CD4-positive, alpha-beta T cell treated with Interleukin-17A for 4 hours (primary cell): ENCODE measurements around the gene YIPF2.
"Not testable (repeated sequence)": the region's sequence is repeated elsewhere in the genome, so short reads cannot be mapped to it uniquely, and the experiment has no call there.

ENCODE experiments used
- DNase-seq: peaks from one replicate; pipeline ENCODE4 v3.0.0-alpha.2; 2020; ENCODE audit warnings: mixed read lengths

Gene YIPF2

DNA sequence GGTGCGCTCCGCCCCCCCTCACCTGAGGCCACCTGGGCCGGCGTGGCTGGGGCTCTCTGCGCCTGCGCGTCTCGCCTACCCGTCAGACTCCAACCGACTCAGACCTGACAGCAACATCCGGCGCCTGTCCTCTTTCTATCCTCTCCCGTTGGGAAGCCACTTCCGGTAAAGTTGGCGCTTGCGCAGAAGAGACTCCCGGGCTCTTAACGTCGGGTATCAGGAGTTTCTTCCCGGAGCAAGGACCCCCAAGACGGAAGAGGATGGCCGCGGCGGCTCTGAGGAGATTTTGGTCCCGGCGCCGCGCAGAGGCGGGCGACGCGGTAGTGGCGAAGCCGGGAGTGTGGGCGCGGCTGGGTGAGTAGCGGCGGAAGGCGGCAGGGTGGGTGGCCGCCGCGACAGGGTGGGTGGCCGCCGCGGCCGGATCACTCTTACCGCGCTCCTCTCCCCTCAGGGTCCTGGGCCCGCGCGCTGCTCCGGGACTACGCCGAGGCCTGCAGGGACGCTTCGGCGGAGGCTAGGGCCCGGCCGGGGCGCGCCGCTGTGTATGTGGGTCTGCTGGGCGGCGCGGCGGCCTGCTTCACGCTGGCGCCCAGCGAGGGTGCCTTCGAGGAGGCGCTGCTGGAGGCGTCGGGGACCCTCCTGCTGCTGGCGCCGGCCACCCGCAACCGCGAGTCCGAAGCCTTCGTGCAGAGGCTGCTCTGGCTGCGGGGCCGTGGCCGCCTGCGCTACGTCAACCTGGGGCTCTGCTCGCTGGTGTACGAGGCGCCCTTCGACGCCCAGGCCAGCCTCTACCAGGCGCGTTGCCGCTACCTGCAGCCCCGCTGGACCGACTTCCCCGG, at the start of gene YIPF2, which contains the start of gene TIMM29:
YIPF2 (minus strand) TSS at position 77 of the 839 bp plus-strand sequence. CDS start 229 bp downstream, outside the sequence.
TIMM29 (plus strand) TSS at position 249 of the 839 bp plus-strand sequence; CDS start at position 261, 12 bp downstream.
- peak; percentile 95 for DNase-seq

DNA sequence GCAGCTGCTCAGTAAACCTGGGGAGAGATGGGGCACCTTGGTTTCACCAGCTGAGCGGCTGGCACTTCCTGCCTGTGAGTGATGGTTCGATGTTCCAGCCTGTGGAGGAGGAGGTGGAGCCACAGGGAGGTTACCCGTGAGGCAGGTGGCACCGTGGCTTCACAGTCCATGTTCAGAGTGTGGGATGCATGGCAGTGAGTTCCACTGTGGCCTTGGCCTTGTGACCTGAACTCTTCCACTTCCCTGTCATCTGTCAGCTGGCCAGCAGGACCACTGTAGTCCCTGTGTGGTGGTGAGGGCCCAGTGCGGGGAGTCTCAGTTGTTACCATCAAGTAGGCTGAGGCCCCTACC, 49.3 kb upstream of the YIPF2 start:
- peak; percentile 7 for DNase-seq

DNA sequence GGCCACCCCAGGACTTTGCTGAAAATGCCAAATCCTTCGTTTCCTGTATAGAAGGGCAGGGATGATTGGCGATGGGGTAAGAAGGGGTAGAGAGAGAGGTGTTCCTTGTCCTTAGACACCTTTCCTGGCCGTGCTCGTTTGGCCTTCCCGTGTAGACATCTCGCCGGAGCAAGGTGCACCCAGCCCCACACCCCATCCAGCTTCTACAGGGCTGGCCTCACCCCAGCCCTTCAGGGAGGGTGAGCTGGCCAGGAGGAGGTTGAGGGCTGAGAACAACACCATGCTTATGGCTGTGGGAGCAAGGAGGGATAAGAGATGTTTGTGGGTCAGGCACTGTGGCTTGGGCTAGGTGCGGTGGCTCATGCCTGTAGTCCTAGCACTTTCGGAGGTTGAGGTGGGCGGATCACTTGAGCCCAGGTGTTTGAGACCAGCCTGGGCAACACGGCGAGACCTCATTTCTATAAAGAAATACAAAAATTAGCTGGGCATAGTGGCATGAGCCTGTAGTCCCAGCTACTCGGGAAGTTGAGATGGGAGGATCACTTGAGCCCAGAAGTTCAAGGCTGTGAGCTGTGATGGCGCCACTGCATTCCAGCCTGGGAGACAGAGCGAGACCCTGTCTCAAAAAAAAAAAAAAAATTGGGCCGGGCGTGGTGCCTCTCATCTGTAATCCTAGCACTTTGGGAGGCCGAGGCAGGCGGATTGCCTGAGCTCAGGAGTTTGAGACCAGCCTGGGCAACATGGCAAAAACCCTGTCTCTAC, 47.9 kb upstream of the YIPF2 start:
- DNase-seq: no peak

DNA sequence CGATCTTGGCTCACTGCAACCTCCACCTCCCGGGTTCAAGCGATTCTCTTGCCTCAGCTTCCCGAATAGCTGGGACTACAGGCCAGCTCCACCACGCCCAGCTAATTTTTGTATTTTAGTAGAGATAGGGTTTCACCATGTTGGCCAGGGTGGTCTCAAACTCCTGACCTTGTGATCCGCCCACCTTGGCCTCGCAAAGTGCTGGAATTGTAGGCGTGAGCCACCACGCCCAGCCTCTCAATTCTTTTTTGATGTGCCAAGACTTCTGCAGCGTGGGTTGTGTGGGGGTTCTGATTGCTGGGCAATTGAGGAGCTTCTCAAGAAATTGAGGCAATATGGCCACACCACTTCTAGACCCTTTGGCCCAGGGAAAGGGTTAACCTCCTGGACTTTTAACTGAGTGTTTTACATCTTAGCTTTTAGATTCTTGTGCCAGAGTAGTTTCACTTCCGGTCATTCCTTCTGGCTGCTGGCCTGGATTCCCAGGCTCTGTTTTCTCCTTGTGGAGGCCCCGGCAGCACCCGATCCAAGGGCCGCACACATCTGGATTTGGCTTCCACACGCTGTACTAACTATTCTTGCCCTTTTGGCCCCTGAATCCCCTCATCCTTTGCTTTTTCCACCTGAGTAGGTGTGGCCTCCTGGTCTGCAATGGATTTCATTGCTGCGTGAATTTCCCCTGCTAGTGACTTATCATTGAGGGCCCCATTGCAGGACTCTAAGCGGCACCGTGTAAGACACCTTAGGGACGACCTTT, 47.1 kb upstream of the YIPF2 start:
- no peak for DNase-seq

DNA sequence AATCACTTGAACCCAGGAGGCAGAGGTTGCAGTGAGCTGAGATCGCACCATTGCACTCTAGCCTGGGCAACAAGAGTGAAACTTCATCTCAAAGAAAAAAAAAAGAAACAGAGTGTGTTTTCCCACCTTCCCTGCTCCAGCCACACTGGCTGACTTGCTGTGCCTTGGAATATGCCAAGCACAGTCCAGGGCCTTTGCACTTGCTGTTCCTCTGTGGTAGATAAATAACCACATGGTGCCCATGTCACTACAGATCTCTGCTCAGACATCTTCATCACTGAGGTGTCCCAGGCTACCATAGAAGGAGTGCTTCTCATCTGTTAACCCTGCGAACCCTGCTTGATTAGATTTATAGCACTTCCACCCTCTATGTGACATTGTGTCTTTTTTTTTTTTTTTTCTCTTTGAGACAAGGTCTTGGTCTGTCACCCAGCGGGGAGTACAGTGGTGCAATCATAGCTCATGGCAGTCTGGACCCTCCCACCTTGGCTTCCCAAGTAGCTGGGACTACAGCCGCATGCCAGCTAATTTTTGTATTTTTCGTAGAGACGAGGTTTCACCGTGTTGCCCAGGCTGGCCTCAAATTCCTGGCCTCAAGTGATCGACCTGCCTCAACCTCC, 42.8 kb upstream of the YIPF2 start:
- DNase-seq: no peak

DNA sequence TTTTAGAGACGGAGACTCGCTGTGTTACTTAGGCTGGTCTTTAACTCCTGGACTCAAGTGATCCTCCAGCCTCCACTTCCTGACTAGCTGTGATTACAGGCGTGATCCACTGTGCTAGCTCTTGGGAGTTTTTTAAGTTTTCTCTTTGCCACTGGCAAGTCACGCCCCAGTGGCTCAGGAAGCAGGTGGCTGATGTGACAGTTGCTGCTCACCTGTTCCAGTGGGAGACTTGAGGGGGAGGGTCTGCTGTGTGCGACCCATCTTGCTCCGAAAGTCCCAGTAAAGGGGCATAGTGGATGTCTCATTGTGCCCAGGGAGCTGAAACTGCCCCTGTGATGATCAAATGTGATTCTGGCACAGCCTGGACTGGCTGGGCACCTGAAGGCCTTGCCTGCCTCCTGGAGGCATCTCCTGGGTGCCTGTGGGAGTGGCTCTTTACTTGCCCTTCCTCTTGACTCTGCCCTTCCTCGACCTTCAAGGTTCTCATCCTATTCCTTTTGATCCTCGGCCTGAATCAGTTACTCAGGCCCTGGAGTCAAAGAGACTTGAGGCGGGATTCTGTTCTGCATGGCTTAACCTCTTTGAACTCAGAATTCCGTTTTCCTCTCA, 40.2 kb upstream of the YIPF2 start:
- DNase-seq: peak; percentile 9

DNA sequence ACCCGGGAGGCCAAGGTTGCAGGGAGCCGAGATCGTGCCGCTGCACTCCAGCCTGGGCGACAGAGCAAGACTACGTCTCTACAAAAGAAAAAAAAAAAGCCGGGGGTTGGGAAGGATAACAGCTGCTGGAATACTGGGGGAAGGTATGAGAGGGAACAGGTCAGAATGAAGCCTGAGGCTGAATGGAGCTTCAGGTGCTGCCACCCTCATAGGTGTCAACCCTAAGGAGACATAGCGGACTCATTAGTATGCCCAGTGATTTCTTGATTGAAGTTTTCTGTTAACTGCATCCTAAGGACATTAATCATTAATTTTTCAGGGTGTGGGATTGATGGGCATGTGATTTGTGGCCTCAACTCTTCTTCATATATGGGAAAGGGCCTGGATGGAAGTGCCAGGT, 38.4 kb upstream of the YIPF2 start:
- no peak for DNase-seq

DNA sequence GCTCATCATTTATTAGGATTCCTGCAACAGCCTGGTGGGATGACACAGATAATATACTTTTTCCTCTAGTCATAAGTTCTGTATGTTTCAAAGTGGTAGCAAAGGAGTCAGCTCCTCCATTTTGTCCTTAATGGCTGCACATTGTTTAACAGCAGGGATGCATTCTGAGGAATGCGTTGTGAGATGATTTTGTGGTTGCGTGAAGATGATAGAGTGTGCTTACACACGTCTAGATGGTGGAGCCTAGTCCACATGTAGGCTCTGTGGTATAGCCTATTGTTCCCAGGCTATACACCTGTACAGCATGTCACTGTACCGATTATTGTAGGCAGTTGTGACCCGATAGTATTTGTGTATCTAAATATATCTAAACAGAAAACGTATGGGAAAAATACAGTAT, 37.0 kb upstream of the YIPF2 start:
- DNase-seq: no peak

DNA sequence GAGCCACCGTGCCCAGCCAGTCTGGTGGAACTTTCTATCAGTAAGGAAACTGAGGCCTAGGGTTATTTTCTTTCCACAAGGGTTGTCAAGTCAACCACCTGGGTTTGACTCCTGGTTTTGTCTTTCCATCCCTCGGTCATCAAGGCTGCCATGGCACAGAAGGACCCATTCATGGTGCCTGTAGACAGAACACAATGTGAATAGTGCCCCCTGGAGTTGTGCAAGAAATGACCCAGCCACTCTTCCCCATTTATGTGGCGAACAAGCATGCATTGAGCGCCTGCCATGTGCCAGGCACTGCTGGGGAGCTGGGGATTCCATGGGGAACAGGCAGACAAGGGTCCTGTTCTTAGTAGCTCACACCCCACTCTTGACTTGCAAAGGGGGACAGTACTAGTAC, 36.5 kb upstream of the YIPF2 start:
- no peak for DNase-seq

DNA sequence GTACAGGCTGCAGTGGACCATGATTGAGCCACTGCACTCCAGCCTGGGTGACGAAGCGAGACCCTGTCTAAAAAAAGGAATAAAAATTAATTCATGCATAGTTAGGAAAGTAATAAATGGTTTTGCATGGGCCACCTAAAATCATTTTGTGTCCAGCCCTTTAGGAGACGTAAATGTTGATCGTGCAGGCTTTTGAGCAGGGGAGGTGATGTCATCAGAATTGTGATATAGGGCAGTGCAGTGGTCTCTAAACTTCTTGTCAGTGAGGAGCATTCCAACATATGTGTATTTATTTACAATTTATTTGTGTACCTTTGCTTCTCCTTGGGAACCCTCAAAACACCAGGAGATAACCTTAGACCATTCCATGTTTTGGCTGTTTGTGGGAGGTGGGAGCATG, 35.4 kb upstream of the YIPF2 start:
- no peak for DNase-seq

DNA sequence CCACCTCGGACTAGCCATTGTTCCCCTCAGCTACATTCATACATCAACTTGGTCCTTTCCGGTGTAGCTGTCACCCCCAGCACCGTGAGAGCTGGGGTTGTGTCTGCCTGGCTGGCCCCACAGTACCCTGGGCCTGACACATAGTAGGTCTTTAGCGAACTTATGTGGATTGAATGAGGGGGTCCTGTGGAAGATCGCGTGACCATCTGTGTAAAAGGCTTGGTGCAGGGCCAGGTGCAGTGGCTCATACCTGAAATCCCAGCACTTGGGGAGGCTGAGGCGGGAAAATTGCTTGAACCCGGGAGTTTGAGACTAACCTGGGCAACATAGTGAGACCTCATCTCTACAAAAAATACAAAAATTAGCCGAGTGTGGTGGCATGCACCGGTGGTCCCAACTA, 34.4 kb upstream of the YIPF2 start:
- no peak for DNase-seq

DNA sequence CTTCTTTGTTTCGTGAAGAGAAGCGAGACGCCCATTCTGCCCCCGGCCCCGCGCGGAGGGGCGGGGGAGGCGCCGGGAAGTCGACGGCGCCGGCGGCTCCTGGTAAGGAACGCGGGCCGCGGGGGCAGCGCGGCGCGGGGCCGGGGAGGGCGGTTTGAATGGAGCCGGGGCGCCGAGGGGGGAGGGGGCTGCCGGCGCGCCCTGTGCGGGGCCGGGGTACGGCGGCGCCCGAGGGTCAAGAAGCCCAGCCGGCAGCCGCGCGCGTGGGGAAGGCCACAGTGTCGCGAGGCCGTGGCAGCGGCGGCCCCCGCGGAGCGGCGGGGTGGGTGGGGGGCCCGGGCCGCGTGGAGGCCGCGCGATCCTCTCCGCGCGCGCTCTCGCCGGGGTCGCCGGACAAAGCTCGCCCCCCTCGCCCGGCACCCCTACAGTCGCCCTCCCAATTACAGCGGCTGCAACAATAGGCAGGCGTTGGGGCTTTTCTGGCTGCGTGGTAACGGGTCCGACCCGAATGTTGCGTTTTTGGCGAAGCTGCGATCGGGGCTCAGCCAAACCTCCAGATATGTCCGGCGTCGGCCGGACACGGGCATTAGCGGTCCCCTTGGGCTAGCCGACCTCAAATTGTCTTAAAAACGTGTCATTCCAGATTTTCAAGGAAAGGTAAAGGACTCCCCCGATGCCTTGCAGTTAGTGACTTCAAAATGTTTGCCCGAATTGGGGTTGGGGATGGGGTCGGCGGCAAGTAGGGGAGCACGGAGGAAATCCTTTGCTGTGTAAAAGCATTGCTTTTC, 32.8 kb upstream of the YIPF2 start:
- no peak for DNase-seq

DNA sequence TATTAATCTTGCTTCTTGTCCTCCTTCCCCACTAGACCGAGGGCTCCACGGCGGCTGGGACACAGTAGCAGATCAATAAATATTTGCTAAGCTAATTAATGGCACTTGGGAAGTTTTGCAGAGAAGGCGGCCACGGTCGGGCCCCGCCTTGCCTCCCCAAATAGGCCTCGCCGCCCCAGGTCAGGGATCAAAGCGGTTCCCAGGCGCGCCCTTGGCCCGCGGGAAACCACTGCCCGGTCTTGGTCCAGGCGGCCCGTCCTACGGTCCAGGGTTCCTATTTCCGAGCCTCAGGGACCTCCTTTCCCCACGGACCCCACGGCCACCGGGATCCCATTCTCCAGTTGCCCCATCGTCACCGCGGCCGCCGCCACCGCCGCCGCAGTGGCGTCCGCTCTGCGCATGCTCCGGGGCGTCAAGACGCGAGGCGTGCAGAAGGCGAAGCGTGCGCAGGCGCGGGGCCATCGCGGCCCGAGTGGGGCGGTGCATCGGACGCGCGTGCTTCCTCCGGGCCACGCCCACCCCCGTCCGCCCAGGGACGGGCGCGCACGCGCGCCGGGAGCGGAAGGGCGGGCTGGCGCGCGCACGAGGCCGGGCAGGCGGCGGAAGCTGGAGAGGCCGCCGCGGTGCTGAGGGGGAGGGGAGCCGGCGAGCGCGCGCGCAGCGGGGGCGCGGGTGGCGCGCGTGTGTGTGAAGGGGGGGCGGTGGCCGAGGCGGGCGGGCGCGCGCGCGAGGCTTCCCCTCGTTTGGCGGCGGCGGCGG, 32.1 kb upstream of the YIPF2 start, which contains the start of gene SMARCA4:
SMARCA4 (plus strand) TSS at position 717 of the 759 bp plus-strand sequence. CDS start 23,122 bp downstream, outside the sequence.
- peak; percentile 99 for DNase-seq

DNA sequence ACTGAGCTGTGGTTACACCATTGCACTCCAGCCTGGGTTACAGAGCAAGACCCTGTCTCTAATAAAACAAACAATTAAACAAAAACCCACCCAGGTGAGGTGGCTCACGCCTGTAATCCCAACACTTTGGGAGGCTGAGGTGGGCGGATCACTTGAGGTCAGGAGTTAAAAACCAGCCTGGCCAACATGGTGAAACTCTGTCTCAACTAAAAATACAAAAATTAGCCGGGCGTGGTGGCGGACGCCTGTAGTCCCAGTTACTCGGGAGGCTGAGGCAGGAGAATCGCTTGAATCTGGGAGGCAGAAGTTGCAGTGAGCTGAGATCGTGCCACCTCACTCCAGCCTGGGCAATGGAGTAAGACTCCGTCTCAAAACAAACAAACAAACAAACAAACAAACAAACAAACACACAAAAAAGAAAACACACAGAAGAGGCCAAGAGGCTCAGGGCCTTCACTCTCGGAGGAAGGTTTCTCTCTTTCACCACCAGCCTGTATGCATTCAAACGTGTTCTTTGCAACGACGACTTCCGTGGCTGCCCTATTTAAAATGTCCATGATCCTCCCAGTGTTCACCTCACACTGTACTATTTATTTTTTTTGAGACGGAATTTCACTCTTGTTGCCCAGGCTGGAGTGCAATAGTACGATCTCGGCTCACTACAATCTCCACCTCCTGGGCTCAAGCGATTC, 31.0 kb upstream of the YIPF2 start:
- DNase-seq: not testable (repeated sequence)

DNA sequence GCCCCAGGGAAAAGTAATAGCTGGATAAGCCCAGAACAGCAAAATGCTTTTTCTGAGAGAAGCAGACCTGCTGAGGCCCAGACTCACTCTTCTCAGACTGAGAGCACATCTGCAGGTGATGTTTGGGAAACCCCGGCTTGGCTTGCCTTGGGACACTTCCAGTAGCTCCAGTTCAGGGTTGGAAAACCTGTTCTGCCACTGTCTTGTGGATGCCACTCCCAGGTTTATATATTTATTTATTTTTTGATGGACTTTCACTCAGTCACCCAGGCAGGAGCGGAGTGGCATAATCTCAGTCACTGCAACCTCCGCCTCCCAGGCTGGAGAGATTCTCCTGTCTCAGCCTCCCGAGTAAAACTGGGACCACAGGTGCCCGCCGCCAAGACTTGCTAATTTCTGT, 24.4 kb upstream of the YIPF2 start:
- no peak for DNase-seq

DNA sequence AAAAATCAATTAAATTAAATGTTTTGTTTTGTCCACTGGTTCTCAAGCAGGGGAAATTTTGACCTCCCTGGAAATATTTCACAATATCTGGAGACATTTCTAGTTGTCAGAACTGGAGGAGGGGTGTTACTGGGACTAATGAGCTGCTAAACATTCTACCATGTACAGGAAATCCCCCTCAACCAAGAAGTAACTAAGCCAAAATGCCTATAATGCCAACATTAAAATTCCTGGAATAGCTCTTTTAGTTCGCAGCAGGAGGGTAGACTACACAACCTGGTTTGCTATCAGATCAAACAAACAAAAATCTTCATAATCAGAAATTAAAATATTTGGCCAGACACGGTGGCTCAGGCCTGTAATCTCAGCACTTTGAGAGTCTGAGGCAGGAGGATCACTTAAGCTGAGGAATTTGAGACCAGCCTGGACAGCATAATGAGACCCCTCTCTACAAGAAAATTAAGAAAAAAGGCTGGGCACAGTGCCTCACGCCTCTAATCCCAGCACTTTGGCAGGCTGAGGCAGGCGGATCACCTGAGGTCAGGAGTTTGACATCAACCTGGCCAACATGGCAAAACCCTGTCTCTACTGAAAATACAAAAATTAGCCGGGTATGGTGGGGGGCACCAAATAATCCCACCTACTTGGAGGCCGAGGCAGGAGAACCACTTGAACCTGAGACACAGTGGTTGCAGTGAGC, 18.7 kb upstream of the YIPF2 start:
- no peak for DNase-seq

DNA sequence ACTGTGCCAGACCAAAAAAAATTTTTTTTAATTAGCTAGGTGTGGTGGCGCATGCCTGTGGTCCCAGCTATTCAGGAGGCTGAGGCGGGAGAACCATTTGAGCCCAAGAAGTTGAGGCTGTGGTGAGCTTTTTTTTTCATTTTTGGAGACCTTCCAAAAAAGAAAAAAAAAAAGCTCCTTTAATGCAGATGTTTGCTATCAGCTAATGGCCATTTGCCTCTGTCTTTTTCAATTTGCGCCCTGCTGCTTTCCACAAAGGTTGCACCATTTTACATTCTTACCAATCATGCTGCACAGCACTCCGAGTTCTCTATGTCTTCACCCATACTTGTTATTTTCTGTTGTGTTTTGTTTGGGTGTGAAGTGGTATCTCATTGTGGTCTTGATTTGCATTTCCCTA, 16.8 kb upstream of the YIPF2 start:
- no peak for DNase-seq

DNA sequence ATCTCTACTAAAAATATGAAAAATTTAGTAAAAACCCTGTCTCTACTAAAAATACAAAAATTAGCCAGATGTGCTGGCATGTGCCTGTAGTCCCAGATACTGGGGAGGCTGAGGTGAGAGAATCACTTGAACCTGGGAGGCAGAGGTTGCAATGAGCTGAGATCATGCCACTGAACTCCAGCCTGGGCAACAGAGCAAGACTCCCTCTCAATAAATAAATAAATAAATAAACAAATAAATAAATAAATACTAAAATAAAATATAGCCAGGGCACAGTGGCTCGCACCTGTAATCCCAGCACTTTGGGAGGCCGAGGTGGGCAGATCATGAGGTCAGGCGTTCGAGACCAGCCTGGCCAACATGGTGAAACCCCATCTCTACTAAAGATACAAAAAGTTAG, 15.0 kb upstream of the YIPF2 start:
- not testable (repeated sequence) for DNase-seq

DNA sequence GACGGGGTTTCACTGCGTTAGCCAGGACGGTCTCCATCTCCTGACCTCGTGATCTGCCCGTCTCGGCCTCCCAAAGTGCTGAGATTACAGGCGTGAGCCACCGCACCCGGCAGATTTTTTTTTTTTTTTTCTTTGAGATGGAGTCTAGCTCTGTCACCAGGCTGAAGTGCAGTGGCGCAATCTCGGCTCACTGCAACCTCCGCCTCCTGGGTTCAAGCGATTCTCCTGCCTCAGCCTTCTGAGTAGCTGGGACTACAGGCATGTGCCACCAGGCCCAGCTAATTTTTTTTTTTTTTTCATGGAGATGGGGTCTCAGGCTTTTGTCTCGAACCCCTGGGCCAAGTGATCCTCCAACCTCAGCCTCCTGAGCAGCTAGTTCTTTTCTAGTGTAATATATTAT, 13.2 kb upstream of the YIPF2 start:
- DNase-seq: not testable (repeated sequence)
